K562 (cell line): ENCODE measurements around the gene RESF1. TPM values are rescaled to one million over a fixed set of nuclear protein-coding genes. Genes with fewer than 3 reads are reported as not detected.

Experiments
- CBFA2T2 ChIP-seq: fragments of 450-650 bp; conservative IDR thresholded peaks from 2 replicates; pipeline ENCODE4 v1.6.1; 2017; ENCODE audit warnings: mild to moderate bottlenecking
- ELF4 ChIP-seq: fragments of 450-650 bp; formaldehyde crosslinking; IDR thresholded peaks from 2 replicates; pipeline ENCODE4 v1.4.0; 2022; ENCODE audit warnings: missing genetic modification characterization
- EP300 ChIP-seq: IDR thresholded peaks from 2 replicates; pipeline ENCODE4 v1.6.1; 2012; ENCODE audit warnings: low read length, improper control_type of control experiment
- FOXA3 ChIP-seq, 2 experiments: fragments of 450-650 bp in 1 of 2; sonication (generic) in 1 of 2; formaldehyde crosslinking; IDR thresholded peaks in 1 of 2; conservative IDR thresholded peaks in 1 of 2; 2 replicates each; pipeline versions ENCODE4 v1.4.0 to v1.8.0; 2020 to 2022; ENCODE audit warnings: mild to moderate bottlenecking in 2 of 2, missing genetic modification reagents in 1 of 2
- FOXM1 ChIP-seq, 2 experiments: fragments of 450-650 bp in 1 of 2; sonication (generic) in 1 of 2; formaldehyde crosslinking in 1 of 2; IDR thresholded peaks; 2 replicates each; pipeline versions ENCODE4 v1.6.1 to v1.9.0; 2017 to 2022; ENCODE audit warnings: low read depth in 2 of 2, mild to moderate bottlenecking in 2 of 2, missing genetic modification reagents in 1 of 2, moderate library complexity in 1 of 2
- JUND ChIP-seq, 2 experiments: IDR thresholded peaks; 2 replicates in 1 of 2; 3 replicates in 1 of 2; pipeline ENCODE4 v1.6.1; 2011; ENCODE audit warnings: borderline replicate concordance in 2 of 2, low read depth in 2 of 2, low read length in 2 of 2, improper control_type of control experiment in 1 of 2, missing biosample characterization in 1 of 2, missing genetic modification characterization in 1 of 2, missing genetic modification reagents in 1 of 2
- KHSRP ChIP-seq: fragments of 450-650 bp; IDR thresholded peaks from 2 replicates; pipeline ENCODE4 v1.6.1; 2017
- KLF16 ChIP-seq: IDR thresholded peaks from 2 replicates; pipeline ENCODE4 v1.6.1; 2016; ENCODE audit warnings: antibody characterized with exemption
- MNT ChIP-seq, 2 experiments: fragments of 450-650 bp; conservative IDR thresholded peaks; 2 replicates each; pipeline ENCODE4 v1.6.1; 2017; ENCODE audit warnings: mild to moderate bottlenecking in 2 of 2, moderate library complexity in 2 of 2
- NBN ChIP-seq: fragments of 450-650 bp; IDR thresholded peaks from 2 replicates; pipeline ENCODE4 v1.6.1; 2016; ENCODE audit warnings: low read depth, mild to moderate bottlenecking
- NFIC ChIP-seq: fragments of 450-650 bp; IDR thresholded peaks from 2 replicates; pipeline ENCODE4 v1.6.1; 2017; ENCODE audit warnings: mild to moderate bottlenecking, inconsistent platforms
- NFIX ChIP-seq: fragments of 250-450 bp; sonication (Bioruptor Pico); IDR thresholded peaks from 2 replicates; pipeline ENCODE4 v1.4.0; 2020; ENCODE audit warnings: low read depth, mild to moderate bottlenecking, moderate library complexity
- PCBP1 ChIP-seq: fragments of 200-400 bp; formaldehyde crosslinking; IDR thresholded peaks from 2 replicates; pipeline ENCODE4 v1.6.1; 2018; ENCODE audit warnings: mild to moderate bottlenecking, low read depth, low read length; ENCODE audit not compliant: poor library complexity, severe bottlenecking
- POLR3G ChIP-seq: IDR thresholded peaks from 2 replicates; pipeline ENCODE4 v1.6.1; 2011; ENCODE audit not compliant: insufficient read length, insufficient replicate concordance; ENCODE audit errors: extremely low read depth
- SIN3B ChIP-seq: fragments of 450-650 bp; IDR thresholded peaks from 2 replicates; pipeline ENCODE4 v1.6.1; 2017; ENCODE audit warnings: low read depth, mild to moderate bottlenecking, moderate library complexity
- SREBF1 ChIP-seq: fragments of 150-350 bp; IDR thresholded peaks from 2 replicates; pipeline ENCODE4 v1.6.1; 2014; ENCODE audit warnings: antibody characterized with exemption, low read depth, low read length, borderline replicate concordance
- SREBF2 ChIP-seq: sonication (generic); formaldehyde crosslinking; IDR thresholded peaks from 2 replicates; pipeline ENCODE4 v1.4.0; 2020; ENCODE audit warnings: mild to moderate bottlenecking, missing genetic modification reagents
- TCF15 ChIP-seq: fragments of 250-450 bp; sonication (Bioruptor Pico); IDR thresholded peaks from 2 replicates; pipeline ENCODE4 v1.8.0; 2022; ENCODE audit warnings: moderate library complexity, mild to moderate bottlenecking, inconsistent platforms
- TCFL5 ChIP-seq: fragments of 250-450 bp; sonication (Bioruptor Pico); conservative IDR thresholded peaks from 2 replicates; pipeline ENCODE4 v1.6.1; 2021; ENCODE audit warnings: mild to moderate bottlenecking, moderate library complexity, matching md5 sums
- TRIM24 ChIP-seq, 2 experiments: fragments of 450-650 bp; IDR thresholded peaks; 2 replicates each; pipeline ENCODE4 v1.6.1; 2016
- TRIM28 ChIP-seq: fragments of 450-650 bp; IDR thresholded peaks from 2 replicates; pipeline ENCODE4 v1.6.1; 2017
- U2AF1 ChIP-seq: fragments of 200-400 bp; formaldehyde crosslinking; optimal IDR thresholded peaks from 2 replicates; pipeline ENCODE3; 2017; ENCODE audit warnings: mild to moderate bottlenecking, low read depth, low read length, moderate library complexity
- ZBTB8A ChIP-seq: fragments of 450-650 bp; IDR thresholded peaks from 2 replicates; pipeline ENCODE4 v1.6.1; 2018; ENCODE audit warnings: mild to moderate bottlenecking, moderate library complexity; ENCODE audit not compliant: partially characterized antibody
- ZNF589 ChIP-seq: fragments of 200-800 bp; sonication (Bioruptor generic); IDR thresholded peaks from 2 replicates; pipeline ENCODE4 v1.6.1; 2016; ENCODE audit warnings: low read depth, missing genetic modification characterization, missing compliant biosample characterization
- ZNF639 ChIP-seq, 2 experiments: fragments of 200-800 bp in 1 of 2; sonication (Bioruptor generic) in 1 of 2; sonication (generic) in 1 of 2; formaldehyde crosslinking in 1 of 2; IDR thresholded peaks in 1 of 2; conservative IDR thresholded peaks in 1 of 2; 2 replicates each; pipeline versions ENCODE4 v1.5.0 to v1.6.1; 2016 to 2020; ENCODE audit warnings: missing compliant biosample characterization in 1 of 2, missing genetic modification characterization in 1 of 2, missing genetic modification reagents in 1 of 2
- ZNF668 ChIP-seq: fragments of 250-450 bp; sonication (Bioruptor Pico); IDR thresholded peaks from 2 replicates; pipeline ENCODE4 v1.8.0; 2022; ENCODE audit warnings: mild to moderate bottlenecking, inconsistent platforms
- polyA plus RNA-seq, 8 experiments: library from polyadenylated mRNA; depleted of rRNA in 4 of 8; stranded (reverse) in 5 of 8; unstranded in 3 of 8; fragments of >200 nt; fragmentation: Nextera tagmentation in 2 of 8; fragmentation: Illumina TruSeq in 1 of 8; extraction: Ambion mirVana in 2 of 8; extraction: Trizol in 1 of 8; gene quantifications; 2 replicates each; pipeline versions ENCODE4 v1.2.1 to v1.2.3, GENCODE V29; 2011 to 2014; ENCODE audit warnings: inconsistent platforms in 1 of 8, missing spikeins in 1 of 8
- total RNA-seq, 7 experiments: library from RNA; depleted of rRNA in 6 of 7; stranded (reverse); fragments of >200 nt in 6 of 7; fragmentation: Illumina TruSeq in 2 of 7; extraction: Trizol in 2 of 7; gene quantifications; 2 replicates each; pipeline versions ENCODE4 v1.2.1 to v1.2.3, GENCODE V29; 2011 to 2021; ENCODE audit warnings: low replicate concordance in 1 of 7

Gene RESF1
- total and polyA plus RNA-seq, 9 of the 15 experiments (the other 6 are each of a cell fraction or from before 2014, with no cell fraction given), result 21.5 to 121 (median 53.6) TPM

GRCh38 chr12:32000373-32001005 lies 41.3 kb downstream of the RESF1 start (continued):
- TF ChIP-seq JUND (IDR thresholded peaks at IDR 0.05; ENCODE audit: borderline replicate concordance, low read depth, low read length) (peak; percentile 94), JUND (tag; IDR thresholded peaks at IDR 0.05; ENCODE audit: borderline replicate concordance, low read depth, low read length) (peak; percentile 72; the same call in 1 of the 3 replicates), FOXM1 (IDR thresholded peaks at IDR 0.05; ENCODE audit: low read depth) (peak; percentile 95), FOXM1 (CRISPR knock-in tag; IDR thresholded peaks at IDR 0.05; ENCODE audit: low read depth) (no peak), NBN (peak; percentile 69; the same call in 1 of the 2 replicates), SREBF2 (no peak), MNT (conservative IDR thresholded peaks at IDR 0.05) (peak; percentile 27 to 59; a peak in 3 of 4 replicates), TRIM24 (IDR thresholded peaks at IDR 0.05) (peak; percentile 97 to 98), ZBTB8A (no peak), EP300 (peak; percentile 98), KHSRP (peak; percentile 48; the same call in 1 of the 2 replicates), SIN3B (no peak), TRIM28 (0 out of 2 replicates have a peak, but pooled peaks have one; percentile 15), TCF15 (CRISPR knock-in tag) (no peak), ZNF639 (CRISPR knock-in tag; conservative IDR thresholded peaks at IDR 0.05 in 1 of 2, IDR thresholded peaks at IDR 0.05 in 1 of 2) (peak in 1 of 2 experiments; percentile 51; a peak in 1 of 4 replicates), ZNF668 (CRISPR knock-in tag) (no peak), U2AF1 (no peak), POLR3G (no peak), NFIC (peak; percentile 92), TCFL5 (no peak), PCBP1 (no peak), NFIX (no peak), ELF4 (CRISPR knock-in tag) (no peak), FOXA3 (CRISPR knock-in tag; conservative IDR thresholded peaks at IDR 0.05 in 1 of 2, IDR thresholded peaks at IDR 0.05 in 1 of 2) (no peak), ZNF589 (CRISPR knock-in tag) (no peak), CBFA2T2 (peak; percentile 98), KLF16 (peak; percentile 95), SREBF1 (no peak)
